ENCODE data around the gene SCMH1.

DNA sequence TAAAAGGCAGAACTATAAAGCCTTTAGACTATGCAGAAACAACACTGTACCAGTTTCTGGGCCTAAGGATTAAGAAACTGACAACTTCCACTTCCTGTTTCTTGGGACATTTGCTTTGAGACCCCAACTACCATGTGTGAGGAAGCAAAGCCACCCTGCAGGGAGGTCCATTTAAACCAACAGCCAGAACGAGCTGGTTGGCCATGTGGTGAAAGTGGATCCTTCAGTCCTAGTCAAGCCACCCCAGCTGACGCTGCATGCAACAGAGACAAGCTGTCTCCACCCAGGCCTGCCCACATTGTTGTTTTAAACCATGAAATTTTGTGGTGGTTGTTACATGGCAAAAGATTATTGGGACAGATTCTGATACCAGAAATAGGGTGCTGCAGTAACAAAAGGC lies 188.8 kb downstream of the SCMH1 start:
- TF ChIP-seq, protein P1, sequence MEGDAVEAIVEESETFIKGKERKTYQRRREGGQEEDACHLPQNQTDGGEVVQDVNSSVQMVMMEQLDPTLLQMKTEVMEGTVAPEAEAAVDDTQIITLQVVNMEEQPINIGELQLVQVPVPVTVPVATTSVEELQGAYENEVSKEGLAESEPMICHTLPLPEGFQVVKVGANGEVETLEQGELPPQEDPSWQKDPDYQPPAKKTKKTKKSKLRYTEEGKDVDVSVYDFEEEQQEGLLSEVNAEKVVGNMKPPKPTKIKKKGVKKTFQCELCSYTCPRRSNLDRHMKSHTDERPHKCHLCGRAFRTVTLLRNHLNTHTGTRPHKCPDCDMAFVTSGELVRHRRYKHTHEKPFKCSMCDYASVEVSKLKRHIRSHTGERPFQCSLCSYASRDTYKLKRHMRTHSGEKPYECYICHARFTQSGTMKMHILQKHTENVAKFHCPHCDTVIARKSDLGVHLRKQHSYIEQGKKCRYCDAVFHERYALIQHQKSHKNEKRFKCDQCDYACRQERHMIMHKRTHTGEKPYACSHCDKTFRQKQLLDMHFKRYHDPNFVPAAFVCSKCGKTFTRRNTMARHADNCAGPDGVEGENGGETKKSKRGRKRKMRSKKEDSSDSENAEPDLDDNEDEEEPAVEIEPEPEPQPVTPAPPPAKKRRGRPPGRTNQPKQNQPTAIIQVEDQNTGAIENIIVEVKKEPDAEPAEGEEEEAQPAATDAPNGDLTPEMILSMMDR (IDR thresholded peaks at IDR 0.05): no peak
- no peak for TF ChIP-seq POLR2A (IDR thresholded peaks at IDR 0.05)
